Activated CD4-positive, alpha-beta memory T cell treated with anti-CD3 and anti-CD28 coated beads for 36 hours (primary cell): ENCODE measurements around the gene ZNF134. TPM values are rescaled to one million over a fixed set of nuclear protein-coding genes. Genes with fewer than 3 reads are reported as not detected.

Experiments used
- CTCF ChIA-PET: fragments of 350-600 bp; sonication (Branson Sonifier 250); formaldehyde crosslinking; loops from one replicate; lab custom pipeline; 2021; ENCODE audit warnings: antibody characterized with exemption, inconsistent platforms; lab: Charles Lee
- POLR2A ChIA-PET: fragments of 350-600 bp; sonication (Branson Sonifier 250); formaldehyde crosslinking; loops from one replicate; lab custom pipeline; 2021; ENCODE audit warnings: antibody characterized with exemption; lab: Charles Lee
- DNase-seq: peaks from one replicate; pipeline ENCODE4 v3.0.0-alpha.2; 2020
- H3K27ac Mint-ChIP-seq: one replicate; pipeline ENCODE4 v1.8.0; 2021; ENCODE audit warnings: mixed read lengths
- H3K27me3 Mint-ChIP-seq: one replicate; pipeline ENCODE4 v1.8.0; 2021; ENCODE audit warnings: mixed read lengths
- H3K36me3 Mint-ChIP-seq: one replicate; pipeline ENCODE4 v1.8.0; 2021; ENCODE audit warnings: mixed read lengths
- H3K4me1 Mint-ChIP-seq: one replicate; pipeline ENCODE4 v1.8.0; 2021; ENCODE audit warnings: low read depth, mixed read lengths
- H3K4me3 Mint-ChIP-seq: one replicate; pipeline ENCODE4 v1.8.0; 2021; ENCODE audit warnings: mild to moderate bottlenecking, mixed read lengths
- H3K9me3 Mint-ChIP-seq: one replicate; pipeline ENCODE4 v1.8.0; 2021; ENCODE audit warnings: mixed read lengths
- intact Hi-C: fragments of 100-400 bp; cut with micrococcal nuclease; formaldehyde crosslinking; loops from one replicate; pipeline ENCODE4 v1.15.1; 2023
- total RNA-seq, 2 experiments: library from RNA; stranded (reverse); gene quantifications; one replicate each; pipeline ENCODE4 v1.2.3, GENCODE V29; 2021

ZNF134 gene
- total RNA-seq, 2 experiments from 2014 or later: 6.7 to 8.0 TPM

DNA sequence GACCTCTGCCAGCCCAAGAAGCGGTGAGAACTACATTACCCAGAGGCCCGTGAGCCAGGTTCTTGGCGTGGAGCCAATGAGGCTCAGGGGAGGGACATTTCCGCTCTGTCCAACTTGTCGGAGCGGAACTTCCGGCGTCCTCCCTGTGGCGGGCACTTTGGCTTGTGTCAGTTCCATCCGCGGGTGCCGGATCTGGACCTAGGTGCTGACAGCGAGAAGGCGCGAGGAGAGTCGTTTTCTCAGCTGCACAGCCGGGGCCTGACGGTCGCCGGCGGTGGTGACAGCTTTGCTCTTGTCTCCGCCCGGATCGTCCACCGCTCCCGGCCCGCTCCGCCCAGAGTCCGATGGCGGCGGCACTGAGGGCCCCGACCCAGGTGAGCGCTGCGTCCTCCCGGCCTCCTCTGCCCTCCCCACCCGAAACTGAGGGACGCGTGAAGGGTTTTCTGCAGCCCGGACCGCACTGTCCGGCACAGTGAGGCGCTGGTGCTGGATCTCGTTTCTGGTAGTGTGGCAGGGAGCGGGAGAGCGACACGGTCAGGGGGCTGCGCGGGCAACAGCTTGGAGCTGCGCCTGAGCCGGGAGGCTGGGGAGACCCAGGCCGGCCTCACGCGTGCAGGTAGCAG is 14.2 kb upstream of the ZNF134 start, which contains the start of gene ZNF530:
Gene ZNF530 (plus strand): TSS at position 125 of the 623 bp plus-strand sequence. CDS start 4,461 bp downstream, outside the sequence.
- ChIA-PET POLR2A (interaction anchor here (0.7 kb wide), 1 partner anchor 33 kb away, joined by 3 read pairs; the partner anchor contains the start of gene ZNF211), CTCF (no interaction called here)
- no peaks in the 10 kb centered on the region for H3K27me3 Mint-ChIP-seq
- H3K36me3 Mint-ChIP-seq: peaks cover 43% of the 10 kb centered on the region
- peak; percentile 93 for DNase-seq
- peaks cover 21% of the 10 kb centered on the region for H3K4me1 Mint-ChIP-seq
- peaks cover 45% of the 10 kb centered on the region for H3K9me3 Mint-ChIP-seq
- peak within 1 kb of the TSS; percentile 81 for H3K4me3 Mint-ChIP-seq
- H3K27ac Mint-ChIP-seq: no peak within 1 kb of the TSS
- intact Hi-C loops: loop anchor here (1.0 kb wide), 3 partner anchors 14 to 33 kb away; partner anchors contain the start of genes ZNF134, ZNF211 and ZNF416

DNA sequence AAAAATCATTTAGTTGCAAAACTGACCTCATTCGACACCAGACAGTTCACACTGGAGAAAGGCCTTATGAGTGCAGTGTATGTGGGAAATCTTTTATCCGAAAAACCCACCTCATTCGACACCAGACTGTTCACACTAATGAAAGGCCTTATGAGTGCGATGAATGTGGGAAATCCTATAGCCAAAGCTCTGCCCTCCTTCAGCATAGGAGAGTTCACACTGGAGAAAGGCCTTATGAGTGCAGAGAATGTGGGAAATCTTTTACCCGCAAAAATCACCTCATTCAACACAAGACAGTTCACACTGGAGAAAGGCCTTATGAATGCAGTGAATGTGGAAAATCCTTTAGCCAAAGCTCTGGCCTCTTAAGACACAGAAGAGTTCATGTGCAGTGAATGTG is 7.1 kb upstream of the ZNF134 start:
- H3K27me3 Mint-ChIP-seq: no peaks in the 10 kb centered on the region
- H3K4me1 Mint-ChIP-seq: no peaks in the 10 kb centered on the region
- POLR2A ChIA-PET: no interaction called here
- intact Hi-C loops: no loop called here
- no peak overlapping the region for H3K4me3 Mint-ChIP-seq
- no peak overlapping the region for H3K27ac Mint-ChIP-seq
- CTCF ChIA-PET: no interaction called here
- H3K9me3 Mint-ChIP-seq: peaks cover 84% of the 10 kb centered on the region
- DNase-seq: no peak
- H3K36me3 Mint-ChIP-seq: peaks cover 71% of the 10 kb centered on the region

DNA sequence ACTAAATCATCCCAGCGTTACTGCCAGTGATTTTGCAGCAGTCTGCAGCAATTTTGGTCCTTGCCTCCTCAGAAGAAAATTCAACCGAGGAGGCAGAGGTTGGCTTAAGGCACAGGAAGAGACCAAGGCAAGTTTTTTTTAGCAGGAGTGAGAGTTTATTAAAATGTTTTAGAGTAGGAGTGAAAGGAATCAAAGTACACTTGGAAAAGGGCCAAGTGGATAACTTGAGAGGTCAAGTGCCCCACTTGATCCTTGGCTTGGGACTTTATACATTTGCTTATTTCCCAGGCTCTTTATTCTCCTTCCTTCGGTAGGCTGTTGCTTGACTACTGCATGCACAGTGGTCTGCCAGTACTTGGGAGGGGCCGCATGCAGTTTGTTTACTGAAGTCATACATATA is 2.9 kb upstream of the ZNF134 start:
- Mint-ChIP-seq H3K4me1 (peaks cover 14% of the 10 kb centered on the region), H3K4me3 (no peak overlapping the region), H3K27me3 (no peaks in the 10 kb centered on the region), H3K27ac (no peak overlapping the region), H3K36me3 (peaks cover 56% of the 10 kb centered on the region), H3K9me3 (peaks cover 70% of the 10 kb centered on the region)
- POLR2A ChIA-PET: no interaction called here
- no peak for DNase-seq
- intact Hi-C loops: loop anchor here (5.0 kb wide), 1 partner anchor 34 kb away; the partner anchor contains the start of gene ZNF416
- CTCF ChIA-PET: no interaction called here

DNA sequence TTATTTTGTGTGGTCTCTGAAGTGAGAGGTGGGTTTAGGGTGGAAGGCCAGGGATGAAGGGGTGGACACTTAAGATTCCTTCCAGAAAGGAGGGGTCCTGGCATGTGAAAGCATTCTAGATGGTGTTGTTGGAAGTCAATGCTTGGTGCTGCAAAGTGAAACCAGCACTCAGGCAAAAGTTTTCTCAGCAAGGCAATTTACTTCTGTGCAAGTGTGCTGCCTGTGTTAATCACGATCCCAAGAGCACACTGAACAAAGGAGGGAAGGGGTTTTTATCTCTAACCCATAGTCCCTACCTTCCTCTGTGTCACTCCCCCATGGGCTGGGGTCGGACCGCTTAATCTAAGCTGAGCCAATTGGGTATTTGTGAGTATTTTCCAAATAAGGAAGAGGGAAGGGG is 1.3 kb downstream of the ZNF134 start:
- no peak for DNase-seq
- Mint-ChIP-seq H3K36me3 (peaks cover 66% of the 10 kb centered on the region), H3K27ac (no peak overlapping the region), H3K27me3 (no peaks in the 10 kb centered on the region), H3K4me3 (peak overlapping the region; percentile 89), H3K9me3 (peaks cover 82% of the 10 kb centered on the region), H3K4me1 (peaks cover 19% of the 10 kb centered on the region)
- POLR2A ChIA-PET: no interaction called here
- intact Hi-C loops: no loop called here
- CTCF ChIA-PET: no interaction called here

DNA sequence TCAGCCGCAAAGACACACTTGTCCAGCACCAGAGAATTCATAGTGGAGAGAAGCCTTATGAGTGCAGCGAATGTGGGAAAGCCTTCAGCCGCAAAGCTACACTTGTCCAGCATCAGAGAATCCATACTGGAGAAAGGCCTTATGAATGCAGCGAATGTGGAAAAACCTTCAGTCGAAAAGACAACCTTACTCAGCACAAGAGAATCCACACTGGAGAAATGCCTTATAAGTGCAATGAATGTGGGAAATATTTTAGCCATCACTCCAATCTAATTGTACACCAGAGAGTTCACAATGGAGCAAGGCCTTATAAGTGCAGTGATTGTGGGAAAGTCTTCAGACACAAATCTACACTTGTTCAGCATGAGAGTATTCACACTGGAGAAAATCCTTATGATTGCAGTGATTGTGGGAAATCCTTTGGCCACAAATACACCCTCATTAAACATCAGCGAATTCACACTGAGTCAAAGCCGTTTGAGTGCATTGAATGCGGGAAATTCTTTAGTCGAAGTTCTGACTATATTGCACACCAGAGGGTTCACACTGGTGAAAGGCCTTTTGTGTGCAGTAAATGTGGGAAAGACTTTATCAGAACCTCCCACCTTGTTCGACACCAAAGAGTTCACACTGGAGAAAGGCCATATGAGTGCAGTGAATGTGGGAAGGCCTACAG is 6.8 kb downstream of the ZNF134 start:
- CTCF ChIA-PET: no interaction called here
- H3K27ac Mint-ChIP-seq: no peak overlapping the region
- peaks cover 96% of the 10 kb centered on the region for H3K9me3 Mint-ChIP-seq
- intact Hi-C loops: no loop called here
- H3K4me1 Mint-ChIP-seq: peaks cover 5% of the 10 kb centered on the region
- POLR2A ChIA-PET: no interaction called here
- H3K27me3 Mint-ChIP-seq: no peaks in the 10 kb centered on the region
- H3K4me3 Mint-ChIP-seq: no peak overlapping the region
- DNase-seq: no peak
- H3K36me3 Mint-ChIP-seq: peaks cover 88% of the 10 kb centered on the region

DNA sequence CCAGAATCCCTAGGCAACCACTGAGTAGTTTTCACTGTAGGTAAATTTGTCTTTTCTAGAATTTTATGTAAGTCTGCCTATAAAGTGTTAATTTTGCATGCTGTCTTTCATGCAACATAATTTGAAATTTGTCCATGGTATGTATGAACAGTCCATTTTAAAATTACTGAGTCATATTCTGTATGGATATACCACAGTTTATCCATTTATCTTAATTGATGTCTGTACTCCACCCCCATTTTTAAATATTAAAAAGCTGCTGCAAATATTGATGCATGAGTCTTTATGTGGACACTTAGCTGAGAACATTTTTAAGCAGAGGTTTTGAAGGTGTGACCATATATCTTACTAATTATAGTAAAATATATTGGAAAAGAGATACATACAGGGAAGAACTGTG is 9.0 kb downstream of the ZNF134 start:
- Mint-ChIP-seq H3K27me3 (no peaks in the 10 kb centered on the region), H3K36me3 (peaks cover 65% of the 10 kb centered on the region), H3K9me3 (peaks cover 90% of the 10 kb centered on the region), H3K4me1 (no peaks in the 10 kb centered on the region), H3K4me3 (no peak overlapping the region), H3K27ac (no peak overlapping the region)
- DNase-seq: no peak
- intact Hi-C loops: no loop called here
- ChIA-PET CTCF (no interaction called here), POLR2A (no interaction called here)

DNA sequence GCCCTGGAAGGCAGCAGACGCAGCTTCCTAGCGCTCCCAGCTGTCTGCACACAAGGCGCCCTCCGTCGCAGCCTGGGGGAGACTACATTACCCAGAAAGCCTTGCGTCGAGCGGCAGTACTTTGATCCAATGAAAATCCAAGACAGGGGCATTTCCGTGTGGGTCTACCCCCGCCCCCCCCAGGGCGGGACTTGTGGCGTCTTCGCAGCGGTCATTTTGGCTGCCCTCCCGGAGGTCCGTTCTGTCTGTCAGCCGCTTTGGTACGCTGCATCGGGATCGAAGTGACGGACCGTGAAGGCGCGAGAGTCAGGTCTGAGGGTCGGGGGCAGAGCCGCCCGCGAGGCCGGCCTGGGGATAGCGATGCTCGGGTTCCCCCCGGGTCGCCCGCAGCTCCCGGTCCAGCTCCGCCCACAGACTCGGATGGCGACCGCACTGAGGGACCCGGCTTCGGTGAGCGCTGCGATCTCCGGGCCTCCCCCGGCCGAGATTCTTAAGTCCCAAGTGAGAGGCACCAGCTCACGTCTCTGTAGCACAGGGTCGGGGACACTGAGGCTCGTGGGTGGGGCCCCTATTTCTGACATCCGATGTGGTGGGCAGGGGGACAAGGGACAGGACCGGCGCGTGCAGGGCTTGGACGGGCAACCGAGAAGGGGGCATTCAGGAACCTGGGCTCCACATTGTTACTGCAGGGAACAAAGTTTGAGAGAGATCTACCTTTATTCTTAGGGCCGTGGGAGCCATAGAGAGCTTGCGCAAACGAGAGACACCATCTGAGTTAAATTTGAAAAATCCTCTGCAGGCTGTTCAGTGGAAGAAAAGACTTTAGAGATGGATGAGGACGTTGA is 19.2 kb downstream of the ZNF134 start, which contains the start of gene ZNF211:
Gene ZNF211 (plus strand): TSS at position 182 of the 845 bp plus-strand sequence. CDS start 179 bp downstream, at position 361.
- ChIA-PET CTCF (interaction anchor here (1.0 to 2.3 kb wide), 2 partner anchors 19 to 49 kb away, joined by 4 to 10 read pairs; partner anchors contain the start of genes ZNF134 and ZNF551), POLR2A (interaction anchor here (0.6 to 1.5 kb wide), 4 partner anchors 19 to 283 kb away, joined by 3 to 6 read pairs (median 3); partner anchors contain the start of genes ZNF134, ZNF417 and ZNF551)
- DNase-seq: peak; percentile 92
- Mint-ChIP-seq H3K36me3 (peaks cover 44% of the 10 kb centered on the region), H3K27me3 (no peaks in the 10 kb centered on the region), H3K27ac (peak within 1 kb of the TSS; percentile 67), H3K4me3 (peak within 1 kb of the TSS; percentile 84), H3K9me3 (peaks cover 40% of the 10 kb centered on the region), H3K4me1 (peaks cover 20% of the 10 kb centered on the region)
- intact Hi-C loops: loop anchor here (1.0 to 5.0 kb wide), 5 partner anchors 19 to 94 kb away; partner anchors contain the start of genes ZNF134, ZNF416, ZNF530 and ZNF551

DNA sequence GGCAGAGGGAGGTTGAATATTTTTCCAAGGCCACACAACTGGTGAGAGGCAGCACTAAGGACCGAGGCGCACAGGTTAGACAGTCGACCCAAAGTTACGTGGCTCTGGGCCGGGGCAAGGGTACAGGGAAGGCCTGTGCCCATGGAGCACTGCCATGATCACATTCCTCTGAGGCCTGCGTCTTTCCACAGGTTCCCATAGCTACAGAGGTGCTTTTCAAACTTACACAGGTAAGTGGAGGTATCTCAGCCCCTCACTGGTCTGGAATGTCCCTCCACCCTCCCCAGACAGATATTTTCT is 19.7 kb downstream of the ZNF134 start:
- H3K27ac Mint-ChIP-seq: no peak overlapping the region
- intact Hi-C loops: loop anchor here (1.0 to 5.0 kb wide), 5 partner anchors 19 to 94 kb away; partner anchors contain the start of genes ZNF134, ZNF416, ZNF530 and ZNF551
- H3K4me1 Mint-ChIP-seq: peaks cover 20% of the 10 kb centered on the region
- ChIA-PET CTCF (interaction anchor here (2.3 kb wide), 1 partner anchor 48 kb away, joined by 10 read pairs; the partner anchor contains the start of gene ZNF551), POLR2A (interaction anchor here (1.5 kb wide), 1 partner anchor 20 kb away, joined by 6 read pairs; the partner anchor contains the start of gene ZNF134)
- H3K36me3 Mint-ChIP-seq: peaks cover 50% of the 10 kb centered on the region
- H3K27me3 Mint-ChIP-seq: no peaks in the 10 kb centered on the region
- DNase-seq: no peak
- H3K9me3 Mint-ChIP-seq: peaks cover 41% of the 10 kb centered on the region
- peak overlapping the region; percentile 84 for H3K4me3 Mint-ChIP-seq

DNA sequence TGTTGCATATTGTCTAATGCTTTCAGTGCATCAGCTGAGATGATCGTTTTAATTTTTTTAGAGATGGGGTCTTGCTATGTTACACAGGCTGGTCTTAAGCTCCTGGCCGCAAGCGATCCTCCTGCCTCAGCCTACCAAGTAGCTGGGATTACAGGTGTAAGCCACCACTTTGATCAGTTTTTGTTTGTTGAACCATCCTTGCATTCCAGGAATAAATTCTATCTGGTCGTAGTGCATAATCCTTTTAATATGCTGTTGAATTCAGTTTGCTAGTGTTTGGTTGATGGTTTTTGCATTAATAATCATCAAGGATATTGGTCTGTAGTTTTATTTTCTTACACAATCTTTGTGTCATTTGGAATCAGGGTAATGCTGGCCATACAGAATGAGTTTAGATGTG is 23.3 kb downstream of the ZNF134 start:
- CTCF ChIA-PET: no interaction called here
- POLR2A ChIA-PET: no interaction called here
- Mint-ChIP-seq H3K27me3 (no peaks in the 10 kb centered on the region), H3K4me1 (peaks cover 20% of the 10 kb centered on the region), H3K9me3 (peaks cover 68% of the 10 kb centered on the region), H3K27ac (no peak overlapping the region), H3K4me3 (no peak overlapping the region), H3K36me3 (peaks cover 77% of the 10 kb centered on the region)
- DNase-seq: no peak
- intact Hi-C loops: no loop called here

DNA sequence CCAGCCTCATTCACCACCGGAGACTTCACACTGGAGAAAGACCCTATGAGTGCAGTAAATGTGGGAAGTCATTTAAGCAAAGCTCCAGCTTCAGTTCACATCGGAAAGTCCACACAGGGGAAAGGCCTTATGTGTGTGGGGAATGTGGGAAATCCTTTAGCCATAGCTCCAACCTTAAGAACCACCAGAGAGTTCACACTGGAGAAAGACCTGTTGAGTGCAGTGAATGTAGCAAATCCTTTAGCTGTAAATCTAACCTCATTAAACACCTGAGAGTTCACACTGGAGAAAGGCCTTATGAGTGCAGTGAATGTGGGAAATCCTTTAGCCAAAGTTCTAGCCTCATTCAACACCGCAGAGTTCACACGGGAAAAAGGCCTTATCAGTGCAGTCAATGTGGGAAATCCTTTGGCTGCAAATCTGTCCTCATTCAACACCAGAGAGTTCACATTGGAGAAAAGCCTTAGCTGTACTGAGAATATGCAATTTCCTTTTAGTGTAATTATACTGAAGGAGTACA is 27.7 kb downstream of the ZNF134 start:
- H3K9me3 Mint-ChIP-seq: peaks cover 87% of the 10 kb centered on the region
- CTCF ChIA-PET: no interaction called here
- no peak overlapping the region for H3K4me3 Mint-ChIP-seq
- no peaks in the 10 kb centered on the region for H3K27me3 Mint-ChIP-seq
- peaks cover 74% of the 10 kb centered on the region for H3K36me3 Mint-ChIP-seq
- DNase-seq: no peak
- no peaks in the 10 kb centered on the region for H3K4me1 Mint-ChIP-seq
- POLR2A ChIA-PET: no interaction called here
- H3K27ac Mint-ChIP-seq: no peak overlapping the region
- intact Hi-C loops: no loop called here

DNA sequence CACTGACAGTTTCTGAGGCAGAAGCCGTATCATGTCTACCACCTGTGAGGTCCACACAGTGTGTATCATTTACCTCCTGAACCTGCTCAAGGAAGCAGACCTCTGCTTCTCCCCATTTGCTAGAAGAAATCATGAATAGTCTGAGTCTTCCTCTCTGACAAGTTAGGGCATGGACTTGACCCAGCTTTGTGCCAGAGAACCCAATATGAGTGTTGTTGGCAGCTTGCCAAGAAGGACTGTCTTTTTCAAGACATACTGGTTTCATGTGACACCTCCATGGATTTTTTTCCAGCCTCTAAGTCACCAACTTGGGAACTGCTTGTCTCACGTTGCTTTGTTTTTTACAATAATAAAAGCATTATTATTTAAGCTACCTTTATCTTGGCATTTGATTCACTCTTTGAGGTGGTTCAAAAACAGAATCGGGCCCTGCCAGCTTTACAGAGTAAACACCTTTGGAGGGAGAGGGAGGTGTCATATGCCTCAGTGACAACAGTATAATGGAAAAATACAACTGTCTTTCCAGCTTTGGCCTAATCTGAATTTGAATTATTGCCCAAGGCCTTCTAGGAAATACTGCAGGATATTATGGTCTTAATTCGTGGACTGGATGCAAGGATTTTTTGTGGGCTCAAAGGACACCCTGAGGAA is 28.5 kb downstream of the ZNF134 start:
- no peak overlapping the region for H3K4me3 Mint-ChIP-seq
- POLR2A ChIA-PET: no interaction called here
- no peaks in the 10 kb centered on the region for H3K27me3 Mint-ChIP-seq
- no peak for DNase-seq
- no peaks in the 10 kb centered on the region for H3K4me1 Mint-ChIP-seq
- CTCF ChIA-PET: no interaction called here
- peaks cover 68% of the 10 kb centered on the region for H3K36me3 Mint-ChIP-seq
- no peak overlapping the region for H3K27ac Mint-ChIP-seq
- H3K9me3 Mint-ChIP-seq: peaks cover 86% of the 10 kb centered on the region
- intact Hi-C loops: no loop called here
